HFFc6 (cell line): ENCODE measurements around the gene CPPED1. TPM values are rescaled to one million over a fixed set of nuclear protein-coding genes. Genes with fewer than 3 reads are reported as not detected.

Experiments used
- DNase-seq: peaks from one replicate; pipeline ENCODE4 v3.0.0-alpha.2; 2018
- H3K27ac Mint-ChIP-seq: 2 replicates; pipeline ENCODE4 v1.8.0; 2020; ENCODE audit warnings: mild to moderate bottlenecking, mixed read lengths
- H3K27me3 Mint-ChIP-seq: 2 replicates; pipeline ENCODE4 v1.8.0; 2021; ENCODE audit warnings: mild to moderate bottlenecking, moderate library complexity, mixed read lengths; ENCODE audit not compliant: insufficient read depth
- H3K36me3 Mint-ChIP-seq: 2 replicates; pipeline ENCODE4 v1.8.0; 2021; ENCODE audit warnings: low read depth, mixed read lengths
- H3K4me1 Mint-ChIP-seq: 2 replicates; pipeline ENCODE4 v1.8.0; 2020; ENCODE audit warnings: low read depth, mixed read lengths
- H3K4me3 Mint-ChIP-seq: 2 replicates; pipeline ENCODE4 v1.8.0; 2020; ENCODE audit warnings: mild to moderate bottlenecking, moderate library complexity, mixed read lengths
- H3K9me3 Mint-ChIP-seq: 2 replicates; pipeline ENCODE4 v1.8.0; 2020; ENCODE audit warnings: mild to moderate bottlenecking, mixed read lengths
- CTCF ChIP-seq: fragments of 200-600 bp; sonication (generic); IDR thresholded peaks from 2 replicates; pipeline ENCODE4 v1.5.0; 2021; ENCODE audit warnings: antibody characterized with exemption, mild to moderate bottlenecking
- total RNA-seq, 6 experiments: library from RNA; stranded (reverse); fragmentation: NEBNext Ultra II Directional; extraction: Animal tissue kit (Norgen Biotek cat#: 25700); gene quantifications; 2 replicates in 1 of 6; 3 replicates in 5 of 6; pipeline ENCODE4 v1.2.3, GENCODE V29; 2021

Gene CPPED1
- total RNA-seq, 6 experiments from 2014 or later, result 54.6 to 66.7 (median 63.1) TPM

- H3K4me1 Mint-ChIP-seq, result peaks cover 46% of the 10 kb centered on the region
- TF ChIP-seq CTCF, result no peak
- peaks cover 13% of the 10 kb centered on the region for H3K36me3 Mint-ChIP-seq
- no peak overlapping the region for H3K4me3 Mint-ChIP-seq
- DNase-seq, result no peak
- H3K27me3 Mint-ChIP-seq, result no peaks in the 10 kb centered on the region; the same call in 1 of the 2 replicates
- H3K27ac Mint-ChIP-seq, result no peak overlapping the region
- H3K9me3 Mint-ChIP-seq, result peaks cover 12% of the 10 kb centered on the region
Observed at GRCh38 chr16:12643034-12643455, 160.6 kb downstream of the CPPED1 start.

- no peak for TF ChIP-seq CTCF
- Mint-ChIP-seq H3K27me3 (peaks cover 5% of the 10 kb centered on the region), H3K36me3 (peaks cover 13% of the 10 kb centered on the region), H3K9me3 (peaks cover 12% of the 10 kb centered on the region), H3K4me3 (peak overlapping the region; percentile 41; the same call in 1 of the 2 replicates), H3K27ac (peak overlapping the region; percentile 87), H3K4me1 (peaks cover 21% of the 10 kb centered on the region)
- DNase-seq, result peak; percentile 95
Observed at GRCh38 chr16:12639044-12639443, 164.6 kb downstream of the CPPED1 start.

- DNase-seq, result no peak
- TF ChIP-seq CTCF, result no peak
- H3K4me3 Mint-ChIP-seq, result no peak overlapping the region
- H3K9me3 Mint-ChIP-seq, result peaks cover 12% of the 10 kb centered on the region
- H3K36me3 Mint-ChIP-seq, result peaks cover 13% of the 10 kb centered on the region
- H3K4me1 Mint-ChIP-seq, result peaks cover 15% of the 10 kb centered on the region
- H3K27me3 Mint-ChIP-seq, result peaks cover 5% of the 10 kb centered on the region
- H3K27ac Mint-ChIP-seq, result no peak overlapping the region
Observed at GRCh38 chr16:12637002-12637401, 166.7 kb downstream of the CPPED1 start.

DNA sequence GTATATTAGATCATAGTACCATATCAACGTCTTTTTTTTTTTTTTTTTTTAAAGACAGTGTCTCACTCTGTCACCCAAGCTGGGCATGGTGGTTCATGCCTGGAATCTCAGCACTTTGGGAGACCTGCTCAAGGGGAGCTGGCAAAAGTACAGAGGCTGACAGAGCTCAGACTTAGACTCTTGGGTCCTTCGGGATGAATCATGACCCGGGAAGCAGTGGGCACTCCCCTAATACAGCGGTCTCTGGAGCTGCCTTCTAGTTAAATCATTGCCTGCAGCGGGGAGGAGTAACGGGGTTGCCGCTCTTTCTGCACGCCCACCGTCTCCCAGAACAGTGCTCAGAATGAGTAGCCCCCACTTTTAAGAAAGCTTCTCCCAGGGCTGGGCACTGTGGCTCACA is 174.4 kb downstream of the CPPED1 start:
- peaks cover 9% of the 10 kb centered on the region for H3K27me3 Mint-ChIP-seq
- TF ChIP-seq CTCF, result no peak

GRCh38 chr16:12628536-12628935 is 175.2 kb downstream of the CPPED1 start:
- peak; percentile 19 for DNase-seq
- no peaks in the 10 kb centered on the region for H3K9me3 Mint-ChIP-seq
- H3K4me1 Mint-ChIP-seq, result peaks cover 10% of the 10 kb centered on the region
- no peak overlapping the region for H3K27ac Mint-ChIP-seq
- TF ChIP-seq CTCF, result no peak
- no peak overlapping the region for H3K4me3 Mint-ChIP-seq
- peaks cover 7% of the 10 kb centered on the region for H3K27me3 Mint-ChIP-seq
- no peaks in the 10 kb centered on the region for H3K36me3 Mint-ChIP-seq

More for the DNA sequence above, 174.4 kb downstream of the CPPED1 start:
- Mint-ChIP-seq H3K4me3 (no peak overlapping the region), H3K4me1 (peaks cover 10% of the 10 kb centered on the region), H3K9me3 (no peaks in the 10 kb centered on the region), H3K36me3 (no peaks in the 10 kb centered on the region), H3K27ac (no peak overlapping the region)
- no peak for DNase-seq

DNA sequence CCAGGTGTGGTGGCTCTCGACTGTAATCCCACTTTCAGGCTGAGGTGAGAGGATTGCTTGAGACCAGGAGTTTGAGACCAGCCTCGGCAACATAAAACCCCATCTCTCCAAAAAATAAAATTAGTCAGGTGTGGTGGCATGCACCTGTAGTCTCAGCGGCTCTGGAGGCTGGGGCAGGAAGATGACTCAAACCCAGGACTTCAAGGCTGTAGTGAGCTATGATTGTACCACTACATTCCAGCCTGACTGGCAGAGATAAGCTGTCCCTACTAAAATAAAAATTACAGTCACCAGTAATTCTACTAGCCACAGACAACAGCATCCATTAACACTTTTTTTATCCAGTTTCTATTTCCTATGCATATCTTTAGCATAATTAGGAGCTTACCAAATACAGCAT is 176.3 kb downstream of the CPPED1 start:
- Mint-ChIP-seq H3K4me1 (peaks cover 10% of the 10 kb centered on the region), H3K27me3 (peaks cover 7% of the 10 kb centered on the region), H3K36me3 (no peaks in the 10 kb centered on the region), H3K9me3 (no peaks in the 10 kb centered on the region), H3K27ac (no peak overlapping the region), H3K4me3 (no peak overlapping the region)
- no peak for TF ChIP-seq CTCF
- DNase-seq, result no peak
